Measurements from ENCODE around the gene MAEA.

Gene MAEA

GRCh38 chr4:1373892-1374705 lies 84.4 kb downstream of the MAEA start:
- DNase-seq (ENCODE audit: insufficient read length, low spot score) (no peak), FAIRE-seq (no peak)
- TF ChIP-seq CTCF (IDR thresholded peaks at IDR 0.05; ENCODE audit: insufficient read depth, missing control alignments): no peak

- FAIRE-seq: no peak
- no peak for DNase-seq (ENCODE audit: insufficient read length, low spot score)
- no peak for TF ChIP-seq CTCF (IDR thresholded peaks at IDR 0.05; ENCODE audit: insufficient read depth, missing control alignments)
Observed at GRCh38 chr4:1374706-1375045, 85.0 kb downstream of the MAEA start.

GRCh38 chr4:1375051-1375721 lies 85.5 kb downstream of the MAEA start:
- no peak for TF ChIP-seq CTCF (IDR thresholded peaks at IDR 0.05; ENCODE audit: insufficient read depth, missing control alignments)
- DNase-seq (ENCODE audit: insufficient read length, low spot score) (no peak), FAIRE-seq (no peak)

GRCh38 chr4:1375761-1376322 lies 86.2 kb downstream of the MAEA start:
- FAIRE-seq (no peak), DNase-seq (ENCODE audit: insufficient read length, low spot score) (no peak)

GRCh38 chr4:1376391-1376840 lies 86.7 kb downstream of the MAEA start:
- DNase-seq (ENCODE audit: insufficient read length, low spot score) (no peak), FAIRE-seq (no peak)

More at GRCh38 chr4:1375761-1376322, 86.2 kb downstream of the MAEA start:
- TF ChIP-seq CTCF (IDR thresholded peaks at IDR 0.05; ENCODE audit: insufficient read depth, missing control alignments): no peak

GRCh38 chr4:1376841-1377605 lies 87.3 kb downstream of the MAEA start:
- DNase-seq (ENCODE audit: insufficient read length, low spot score) (no peak), FAIRE-seq (no peak)
- no peak for TF ChIP-seq CTCF (IDR thresholded peaks at IDR 0.05; ENCODE audit: insufficient read depth, missing control alignments)

More at GRCh38 chr4:1376391-1376840, 86.7 kb downstream of the MAEA start:
- TF ChIP-seq CTCF (IDR thresholded peaks at IDR 0.05; ENCODE audit: insufficient read depth, missing control alignments): no peak
